K562 (cell line): Measurements from ENCODE around the gene GMDS. TPM values are rescaled to one million over a fixed set of nuclear protein-coding genes. Genes with fewer than 3 reads are reported as not detected.

Source experiments
- ARID1B ChIP-seq: fragments of 450-650 bp; IDR thresholded peaks from 2 replicates; pipeline ENCODE4 v1.6.1; 2016; ENCODE audit warnings: antibody characterized with exemption, mild to moderate bottlenecking, inconsistent platforms
- CAMTA2 ChIP-seq: fragments of 250-450 bp; sonication (Bioruptor Pico); conservative IDR thresholded peaks from 2 replicates; pipeline ENCODE4 v1.5.1; 2022
- CBX8 ChIP-seq: fragments of 200-600 bp; sonication (generic); IDR thresholded peaks from 2 replicates; pipeline ENCODE4 v1.6.1; 2012; ENCODE audit warnings: borderline replicate concordance, mixed run types, low read depth, mild to moderate bottlenecking, moderate library complexity, mixed read lengths, low read length, control low read depth, inconsistent platforms; ENCODE audit not compliant: poor library complexity, severe bottlenecking; ENCODE audit errors: extremely low read depth
- ERF ChIP-seq: fragments of 450-650 bp; formaldehyde crosslinking; IDR thresholded peaks from 2 replicates; pipeline ENCODE4 v1.4.0; 2020; ENCODE audit warnings: mild to moderate bottlenecking, mixed read lengths
- GATAD2B ChIP-seq: fragments of 450-650 bp; IDR thresholded peaks from 2 replicates; pipeline ENCODE4 v1.6.1; 2017; ENCODE audit warnings: mild to moderate bottlenecking, borderline replicate concordance
- GTF2F1 ChIP-seq: IDR thresholded peaks from 2 replicates; pipeline ENCODE4 v1.6.1; 2011; ENCODE audit warnings: low read depth, low read length, improper control_type of control experiment
- HDAC3 ChIP-seq: fragments of 450-650 bp; IDR thresholded peaks from 2 replicates; pipeline ENCODE4 v1.6.1; 2018; ENCODE audit warnings: borderline replicate concordance, mild to moderate bottlenecking, moderate library complexity; ENCODE audit not compliant: partially characterized antibody
- MLLT1 ChIP-seq, 2 experiments: fragments of 450-650 bp; IDR thresholded peaks; 2 replicates each; pipeline ENCODE4 v1.6.1; 2016
- TCF7 ChIP-seq: sonication (generic); IDR thresholded peaks from 2 replicates; pipeline ENCODE4 v1.6.1; 2016; ENCODE audit warnings: antibody characterized with exemption, borderline replicate concordance
- TFAP4 ChIP-seq: sonication (generic); formaldehyde crosslinking; IDR thresholded peaks from 2 replicates; pipeline ENCODE4 v1.8.0; 2022; ENCODE audit warnings: missing genetic modification reagents, mild to moderate bottlenecking, moderate library complexity, borderline replicate concordance
- ZNF507 ChIP-seq: conservative IDR thresholded peaks from 2 replicates; pipeline ENCODE4 v1.6.1; 2017; ENCODE audit warnings: missing genetic modification characterization, missing compliant biosample characterization
- polyA plus RNA-seq, 8 experiments: library from polyadenylated mRNA; depleted of rRNA in 4 of 8; stranded (reverse) in 5 of 8; unstranded in 3 of 8; fragments of >200 nt; fragmentation: Nextera tagmentation in 2 of 8; fragmentation: Illumina TruSeq in 1 of 8; extraction: Ambion mirVana in 2 of 8; extraction: Trizol in 1 of 8; gene quantifications; 2 replicates each; pipeline versions ENCODE4 v1.2.1 to v1.2.3, GENCODE V29; 2011 to 2014; ENCODE audit warnings: inconsistent platforms in 1 of 8, missing spikeins in 1 of 8
- total RNA-seq, 7 experiments: library from RNA; depleted of rRNA in 6 of 7; stranded (reverse); fragments of >200 nt in 6 of 7; fragmentation: Illumina TruSeq in 2 of 7; extraction: Trizol in 2 of 7; gene quantifications; 2 replicates each; pipeline versions ENCODE4 v1.2.1 to v1.2.3, GENCODE V29; 2011 to 2021; ENCODE audit warnings: low replicate concordance in 1 of 7
- TF ChIP-seq, protein P1 (sequence below): fragments of 200-600 bp; sonication (generic); IDR thresholded peaks from one replicate; pipeline ENCODE4 v1.6.1; 2012; ENCODE audit warnings: mild to moderate bottlenecking, low read depth, low read length, inconsistent platforms

Gene GMDS
- total and polyA plus RNA-seq, 9 of the 15 experiments (the other 6 are each of a cell fraction or from before 2014, with no cell fraction given): 0.48 to 31.8 (median 13.4) TPM

DNA sequence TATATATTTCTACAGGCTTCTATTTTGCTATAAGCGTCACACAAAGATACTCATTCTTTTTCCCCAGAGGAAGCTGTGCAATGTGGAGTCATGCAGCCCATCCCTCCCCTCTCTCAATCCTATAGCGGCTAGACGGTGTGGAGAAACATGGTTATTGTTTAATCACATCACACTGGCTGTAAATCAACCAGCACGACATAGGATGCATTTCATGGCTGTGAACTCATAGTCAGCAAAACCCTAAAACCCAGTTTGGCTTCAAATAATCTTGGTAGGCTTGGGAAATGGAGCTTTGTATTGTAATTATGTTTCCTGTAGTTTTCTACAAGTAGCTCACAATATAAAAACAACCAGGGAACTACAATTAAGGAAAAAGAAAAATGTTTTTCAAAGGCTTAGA is 618.9 kb downstream of the GMDS start (continued):
- TF ChIP-seq, protein P1, sequence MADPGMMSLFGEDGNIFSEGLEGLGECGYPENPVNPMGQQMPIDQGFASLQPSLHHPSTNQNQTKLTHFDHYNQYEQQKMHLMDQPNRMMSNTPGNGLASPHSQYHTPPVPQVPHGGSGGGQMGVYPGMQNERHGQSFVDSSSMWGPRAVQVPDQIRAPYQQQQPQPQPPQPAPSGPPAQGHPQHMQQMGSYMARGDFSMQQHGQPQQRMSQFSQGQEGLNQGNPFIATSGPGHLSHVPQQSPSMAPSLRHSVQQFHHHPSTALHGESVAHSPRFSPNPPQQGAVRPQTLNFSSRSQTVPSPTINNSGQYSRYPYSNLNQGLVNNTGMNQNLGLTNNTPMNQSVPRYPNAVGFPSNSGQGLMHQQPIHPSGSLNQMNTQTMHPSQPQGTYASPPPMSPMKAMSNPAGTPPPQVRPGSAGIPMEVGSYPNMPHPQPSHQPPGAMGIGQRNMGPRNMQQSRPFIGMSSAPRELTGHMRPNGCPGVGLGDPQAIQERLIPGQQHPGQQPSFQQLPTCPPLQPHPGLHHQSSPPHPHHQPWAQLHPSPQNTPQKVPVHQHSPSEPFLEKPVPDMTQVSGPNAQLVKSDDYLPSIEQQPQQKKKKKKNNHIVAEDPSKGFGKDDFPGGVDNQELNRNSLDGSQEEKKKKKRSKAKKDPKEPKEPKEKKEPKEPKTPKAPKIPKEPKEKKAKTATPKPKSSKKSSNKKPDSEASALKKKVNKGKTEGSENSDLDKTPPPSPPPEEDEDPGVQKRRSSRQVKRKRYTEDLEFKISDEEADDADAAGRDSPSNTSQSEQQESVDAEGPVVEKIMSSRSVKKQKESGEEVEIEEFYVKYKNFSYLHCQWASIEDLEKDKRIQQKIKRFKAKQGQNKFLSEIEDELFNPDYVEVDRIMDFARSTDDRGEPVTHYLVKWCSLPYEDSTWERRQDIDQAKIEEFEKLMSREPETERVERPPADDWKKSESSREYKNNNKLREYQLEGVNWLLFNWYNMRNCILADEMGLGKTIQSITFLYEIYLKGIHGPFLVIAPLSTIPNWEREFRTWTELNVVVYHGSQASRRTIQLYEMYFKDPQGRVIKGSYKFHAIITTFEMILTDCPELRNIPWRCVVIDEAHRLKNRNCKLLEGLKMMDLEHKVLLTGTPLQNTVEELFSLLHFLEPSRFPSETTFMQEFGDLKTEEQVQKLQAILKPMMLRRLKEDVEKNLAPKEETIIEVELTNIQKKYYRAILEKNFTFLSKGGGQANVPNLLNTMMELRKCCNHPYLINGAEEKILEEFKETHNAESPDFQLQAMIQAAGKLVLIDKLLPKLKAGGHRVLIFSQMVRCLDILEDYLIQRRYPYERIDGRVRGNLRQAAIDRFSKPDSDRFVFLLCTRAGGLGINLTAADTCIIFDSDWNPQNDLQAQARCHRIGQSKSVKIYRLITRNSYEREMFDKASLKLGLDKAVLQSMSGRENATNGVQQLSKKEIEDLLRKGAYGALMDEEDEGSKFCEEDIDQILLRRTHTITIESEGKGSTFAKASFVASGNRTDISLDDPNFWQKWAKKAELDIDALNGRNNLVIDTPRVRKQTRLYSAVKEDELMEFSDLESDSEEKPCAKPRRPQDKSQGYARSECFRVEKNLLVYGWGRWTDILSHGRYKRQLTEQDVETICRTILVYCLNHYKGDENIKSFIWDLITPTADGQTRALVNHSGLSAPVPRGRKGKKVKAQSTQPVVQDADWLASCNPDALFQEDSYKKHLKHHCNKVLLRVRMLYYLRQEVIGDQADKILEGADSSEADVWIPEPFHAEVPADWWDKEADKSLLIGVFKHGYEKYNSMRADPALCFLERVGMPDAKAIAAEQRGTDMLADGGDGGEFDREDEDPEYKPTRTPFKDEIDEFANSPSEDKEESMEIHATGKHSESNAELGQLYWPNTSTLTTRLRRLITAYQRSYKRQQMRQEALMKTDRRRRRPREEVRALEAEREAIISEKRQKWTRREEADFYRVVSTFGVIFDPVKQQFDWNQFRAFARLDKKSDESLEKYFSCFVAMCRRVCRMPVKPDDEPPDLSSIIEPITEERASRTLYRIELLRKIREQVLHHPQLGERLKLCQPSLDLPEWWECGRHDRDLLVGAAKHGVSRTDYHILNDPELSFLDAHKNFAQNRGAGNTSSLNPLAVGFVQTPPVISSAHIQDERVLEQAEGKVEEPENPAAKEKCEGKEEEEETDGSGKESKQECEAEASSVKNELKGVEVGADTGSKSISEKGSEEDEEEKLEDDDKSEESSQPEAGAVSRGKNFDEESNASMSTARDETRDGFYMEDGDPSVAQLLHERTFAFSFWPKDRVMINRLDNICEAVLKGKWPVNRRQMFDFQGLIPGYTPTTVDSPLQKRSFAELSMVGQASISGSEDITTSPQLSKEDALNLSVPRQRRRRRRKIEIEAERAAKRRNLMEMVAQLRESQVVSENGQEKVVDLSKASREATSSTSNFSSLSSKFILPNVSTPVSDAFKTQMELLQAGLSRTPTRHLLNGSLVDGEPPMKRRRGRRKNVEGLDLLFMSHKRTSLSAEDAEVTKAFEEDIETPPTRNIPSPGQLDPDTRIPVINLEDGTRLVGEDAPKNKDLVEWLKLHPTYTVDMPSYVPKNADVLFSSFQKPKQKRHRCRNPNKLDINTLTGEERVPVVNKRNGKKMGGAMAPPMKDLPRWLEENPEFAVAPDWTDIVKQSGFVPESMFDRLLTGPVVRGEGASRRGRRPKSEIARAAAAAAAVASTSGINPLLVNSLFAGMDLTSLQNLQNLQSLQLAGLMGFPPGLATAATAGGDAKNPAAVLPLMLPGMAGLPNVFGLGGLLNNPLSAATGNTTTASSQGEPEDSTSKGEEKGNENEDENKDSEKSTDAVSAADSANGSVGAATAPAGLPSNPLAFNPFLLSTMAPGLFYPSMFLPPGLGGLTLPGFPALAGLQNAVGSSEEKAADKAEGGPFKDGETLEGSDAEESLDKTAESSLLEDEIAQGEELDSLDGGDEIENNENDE: no peak
- TF ChIP-seq ERF (CRISPR knock-in tag) (no peak), MLLT1 (IDR thresholded peaks at IDR 0.05) (no peak), GATAD2B (no peak), CBX8 (no peak), ZNF507 (tag) (no peak), HDAC3 (no peak), TFAP4 (no peak), CAMTA2 (CRISPR knock-in tag) (no peak), GTF2F1 (no peak), TCF7 (no peak), ARID1B (no peak)
